ENCODE measurements around the gene RPIA.

Gene RPIA

DNA sequence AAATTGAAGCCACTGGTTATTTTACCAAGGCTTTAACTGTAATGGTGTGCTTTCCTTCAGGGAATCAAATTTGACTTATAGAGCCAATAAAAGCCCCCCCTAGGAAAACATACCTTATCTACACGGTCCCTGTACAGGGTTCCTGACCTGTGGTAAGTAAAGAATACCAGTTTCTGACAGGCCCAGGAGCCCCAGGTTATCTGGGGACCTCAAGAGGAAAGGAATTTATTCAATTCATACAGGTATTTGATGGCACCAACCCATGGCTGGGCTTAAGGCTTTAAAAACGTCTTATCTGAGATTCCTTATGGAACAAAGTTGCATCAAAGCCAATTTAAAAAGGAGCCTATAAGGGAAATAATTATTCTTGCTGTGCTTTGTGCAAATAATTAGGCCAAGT lies 7.0 kb upstream of the RPIA start:
- DNase-seq (ENCODE audit: low read depth) = no peak
- TF ChIP-seq, protein P1, sequence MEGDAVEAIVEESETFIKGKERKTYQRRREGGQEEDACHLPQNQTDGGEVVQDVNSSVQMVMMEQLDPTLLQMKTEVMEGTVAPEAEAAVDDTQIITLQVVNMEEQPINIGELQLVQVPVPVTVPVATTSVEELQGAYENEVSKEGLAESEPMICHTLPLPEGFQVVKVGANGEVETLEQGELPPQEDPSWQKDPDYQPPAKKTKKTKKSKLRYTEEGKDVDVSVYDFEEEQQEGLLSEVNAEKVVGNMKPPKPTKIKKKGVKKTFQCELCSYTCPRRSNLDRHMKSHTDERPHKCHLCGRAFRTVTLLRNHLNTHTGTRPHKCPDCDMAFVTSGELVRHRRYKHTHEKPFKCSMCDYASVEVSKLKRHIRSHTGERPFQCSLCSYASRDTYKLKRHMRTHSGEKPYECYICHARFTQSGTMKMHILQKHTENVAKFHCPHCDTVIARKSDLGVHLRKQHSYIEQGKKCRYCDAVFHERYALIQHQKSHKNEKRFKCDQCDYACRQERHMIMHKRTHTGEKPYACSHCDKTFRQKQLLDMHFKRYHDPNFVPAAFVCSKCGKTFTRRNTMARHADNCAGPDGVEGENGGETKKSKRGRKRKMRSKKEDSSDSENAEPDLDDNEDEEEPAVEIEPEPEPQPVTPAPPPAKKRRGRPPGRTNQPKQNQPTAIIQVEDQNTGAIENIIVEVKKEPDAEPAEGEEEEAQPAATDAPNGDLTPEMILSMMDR (IDR thresholded peaks at IDR 0.05; ENCODE audit: low read depth, low read length, missing control alignments) = no peak
- no peak overlapping the region for H3K4me3 ChIP-seq (ENCODE audit: low read depth, low read length)

DNA sequence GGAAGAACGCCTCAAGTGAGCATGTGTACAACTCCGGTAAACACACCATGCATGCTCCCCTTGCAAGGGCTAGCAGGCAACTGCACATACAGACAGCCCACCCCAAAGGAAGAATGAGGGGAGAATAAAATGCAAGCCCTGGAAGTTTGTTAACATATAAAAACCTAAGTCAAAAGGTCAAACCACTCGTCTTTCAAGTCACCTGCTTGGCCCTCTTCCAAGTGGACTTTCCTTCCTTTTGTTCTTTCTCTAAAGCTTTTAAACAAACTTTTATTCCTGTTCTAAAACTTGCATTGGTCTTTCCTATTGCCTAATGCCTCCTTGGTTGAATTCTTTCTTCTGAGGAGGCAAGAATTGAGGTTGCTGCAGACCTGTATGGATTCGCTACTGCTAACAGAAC lies 5.2 kb upstream of the RPIA start:
- H3K4me3 ChIP-seq (ENCODE audit: low read depth, low read length) = no peak overlapping the region
- TF ChIP-seq, protein P1 (IDR thresholded peaks at IDR 0.05; ENCODE audit: low read depth, low read length, missing control alignments) = no peak
- no peak for DNase-seq (ENCODE audit: low read depth)

DNA sequence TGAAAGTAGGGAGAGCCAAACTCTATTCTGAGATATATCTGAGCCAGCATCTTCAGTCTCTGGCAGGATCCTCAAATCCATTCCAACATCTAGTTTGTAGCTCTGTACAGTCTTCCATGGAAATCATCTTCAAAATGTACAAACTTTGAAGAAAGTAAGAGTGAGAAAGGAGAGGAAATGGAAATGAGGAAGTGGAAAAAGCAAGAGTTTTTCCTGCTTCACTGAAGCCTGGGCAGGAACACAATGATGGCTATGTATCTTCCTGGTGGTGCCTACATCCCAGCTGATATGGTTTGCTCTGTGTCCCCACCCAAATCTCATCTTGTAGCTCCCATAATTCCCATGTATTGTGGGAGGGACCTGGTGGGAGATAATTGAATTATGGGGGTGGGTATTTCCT lies 4.1 kb upstream of the RPIA start:
- TF ChIP-seq, protein P1 (IDR thresholded peaks at IDR 0.05; ENCODE audit: low read depth, low read length, missing control alignments) = no peak
- H3K4me3 ChIP-seq (ENCODE audit: low read depth, low read length) = no peak overlapping the region
- no peak for DNase-seq (ENCODE audit: low read depth)

DNA sequence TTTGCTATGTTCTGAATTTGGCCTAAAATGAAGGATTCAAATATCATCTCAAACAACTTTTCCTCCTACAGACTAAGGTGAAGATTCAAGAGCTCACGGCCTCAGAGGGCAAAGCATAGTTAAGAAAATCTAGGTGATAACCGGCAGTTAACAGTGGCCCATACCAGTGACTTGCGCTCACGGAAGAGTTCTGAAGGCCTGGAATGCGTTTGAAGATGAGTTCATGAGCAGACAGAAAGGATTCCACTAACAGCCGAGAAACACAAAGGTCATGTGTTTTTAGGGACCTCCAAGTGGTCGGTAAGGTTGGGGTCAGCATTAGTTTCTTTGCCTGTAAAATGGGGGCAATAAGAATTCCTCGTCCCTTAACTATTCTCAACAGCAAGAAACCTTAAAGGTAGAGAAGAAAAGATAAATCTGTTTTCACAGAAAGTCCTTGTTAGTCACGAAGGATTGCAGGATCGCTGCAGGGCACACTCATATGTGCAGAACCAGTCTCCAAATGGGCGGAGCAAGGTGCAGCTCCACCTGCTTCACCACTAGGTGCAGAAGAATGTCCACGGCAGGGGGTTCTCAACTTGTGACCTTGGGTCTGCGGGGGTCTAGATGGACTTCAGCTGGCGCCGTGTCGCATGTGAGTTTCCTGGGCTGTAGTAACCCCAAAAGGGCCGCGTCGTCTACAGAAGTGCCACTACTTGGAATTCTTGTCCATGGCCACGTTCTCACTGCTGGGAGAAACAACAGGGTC lies 708 bp upstream of the RPIA start:
- DNase-seq (ENCODE audit: low read depth) = peak; percentile 27
- H3K4me3 ChIP-seq (ENCODE audit: low read depth, low read length) = peak overlapping the region; percentile 66
- TF ChIP-seq, protein P1 (IDR thresholded peaks at IDR 0.05; ENCODE audit: low read depth, low read length, missing control alignments) = peak; percentile 54

DNA sequence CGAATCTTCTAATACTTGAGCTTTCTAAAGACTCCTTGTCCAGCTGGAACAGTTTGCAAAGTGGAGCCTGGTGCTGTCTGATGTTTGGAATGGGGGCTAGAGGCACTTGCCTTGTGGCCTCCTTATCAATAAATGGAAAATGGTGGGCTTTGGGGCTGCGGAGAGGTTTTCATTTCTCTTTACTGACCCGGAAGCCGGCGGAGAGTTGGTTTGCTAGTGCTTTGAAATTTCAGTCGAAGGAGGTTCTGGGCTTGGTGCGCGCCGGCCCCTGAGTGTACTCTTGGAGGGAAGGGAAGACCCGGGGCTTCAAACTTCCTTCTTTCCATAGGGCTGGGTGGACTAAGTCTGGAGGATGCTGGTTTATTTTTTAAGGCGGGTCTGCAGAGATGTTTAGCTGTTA lies 714 bp downstream of the RPIA start:
- TF ChIP-seq, protein P1 (IDR thresholded peaks at IDR 0.05; ENCODE audit: low read depth, low read length, missing control alignments) = no peak
- DNase-seq (ENCODE audit: low read depth) = no peak
- H3K4me3 ChIP-seq (ENCODE audit: low read depth, low read length) = peak overlapping the region; percentile 66

DNA sequence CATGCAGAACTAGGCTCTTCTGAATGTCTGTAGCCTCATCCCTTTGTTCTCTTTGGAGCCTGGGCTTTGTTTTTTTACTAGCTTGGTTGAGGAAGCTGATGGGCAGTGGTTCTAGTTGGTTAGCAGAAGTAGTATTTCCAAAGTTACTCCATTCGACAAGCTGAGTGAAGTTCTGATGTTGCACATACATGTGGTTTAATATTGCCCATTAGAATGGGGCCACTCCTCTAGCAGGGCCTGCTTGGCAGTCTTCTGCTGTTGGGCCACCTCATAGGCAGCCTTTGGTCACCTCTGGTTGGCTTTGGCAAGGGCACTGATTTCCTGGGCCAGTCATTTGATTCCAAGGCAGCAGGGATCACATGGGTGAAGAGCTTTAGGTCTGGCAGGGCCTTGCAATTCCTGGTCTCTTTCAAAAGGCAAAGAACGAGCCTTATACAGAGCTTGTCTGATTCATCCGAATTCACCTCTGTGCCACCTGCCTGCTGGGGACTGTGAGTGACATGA lies 2.5 kb downstream of the RPIA start:
- H3K4me3 ChIP-seq (ENCODE audit: low read depth, low read length) = no peak overlapping the region
- TF ChIP-seq, protein P1 (IDR thresholded peaks at IDR 0.05; ENCODE audit: low read depth, low read length, missing control alignments) = no peak
- no peak for DNase-seq (ENCODE audit: low read depth)

DNA sequence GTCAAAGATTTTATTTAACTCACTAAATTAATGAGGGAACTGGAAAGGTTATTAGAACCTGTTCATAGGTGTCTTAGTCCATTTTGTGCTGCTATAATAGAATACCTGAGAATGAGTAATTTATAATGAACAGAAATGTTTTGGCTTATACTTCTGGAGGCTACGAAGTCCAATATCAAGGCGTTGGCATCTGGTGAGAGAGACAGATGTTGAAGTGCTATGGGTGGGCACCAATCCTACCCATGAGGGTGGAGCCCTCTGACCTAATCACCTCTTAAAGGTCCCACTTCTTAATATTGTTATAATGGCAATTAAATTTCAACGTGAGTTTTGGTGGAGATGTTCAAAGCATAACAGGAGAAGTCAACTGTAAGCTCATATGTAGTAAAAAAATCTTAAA lies 5.1 kb downstream of the RPIA start:
- H3K4me3 ChIP-seq (ENCODE audit: low read depth, low read length) = no peak overlapping the region
- TF ChIP-seq, protein P1 (IDR thresholded peaks at IDR 0.05; ENCODE audit: low read depth, low read length, missing control alignments) = no peak
- no peak for DNase-seq (ENCODE audit: low read depth)

All from GM12864 (cell line).